GM19023 (cell line): ENCODE data around the gene TLR6.

ENCODE experiments used
- ATAC-seq: cut with Tn5 transposase; IDR thresholded peaks from one replicate; pipeline ENCODE4 v1.9.1; 2021; ENCODE audit warnings: mild to moderate bottlenecking, moderate library complexity; ENCODE audit not compliant: unreplicated experiment

Gene TLR6

DNA sequence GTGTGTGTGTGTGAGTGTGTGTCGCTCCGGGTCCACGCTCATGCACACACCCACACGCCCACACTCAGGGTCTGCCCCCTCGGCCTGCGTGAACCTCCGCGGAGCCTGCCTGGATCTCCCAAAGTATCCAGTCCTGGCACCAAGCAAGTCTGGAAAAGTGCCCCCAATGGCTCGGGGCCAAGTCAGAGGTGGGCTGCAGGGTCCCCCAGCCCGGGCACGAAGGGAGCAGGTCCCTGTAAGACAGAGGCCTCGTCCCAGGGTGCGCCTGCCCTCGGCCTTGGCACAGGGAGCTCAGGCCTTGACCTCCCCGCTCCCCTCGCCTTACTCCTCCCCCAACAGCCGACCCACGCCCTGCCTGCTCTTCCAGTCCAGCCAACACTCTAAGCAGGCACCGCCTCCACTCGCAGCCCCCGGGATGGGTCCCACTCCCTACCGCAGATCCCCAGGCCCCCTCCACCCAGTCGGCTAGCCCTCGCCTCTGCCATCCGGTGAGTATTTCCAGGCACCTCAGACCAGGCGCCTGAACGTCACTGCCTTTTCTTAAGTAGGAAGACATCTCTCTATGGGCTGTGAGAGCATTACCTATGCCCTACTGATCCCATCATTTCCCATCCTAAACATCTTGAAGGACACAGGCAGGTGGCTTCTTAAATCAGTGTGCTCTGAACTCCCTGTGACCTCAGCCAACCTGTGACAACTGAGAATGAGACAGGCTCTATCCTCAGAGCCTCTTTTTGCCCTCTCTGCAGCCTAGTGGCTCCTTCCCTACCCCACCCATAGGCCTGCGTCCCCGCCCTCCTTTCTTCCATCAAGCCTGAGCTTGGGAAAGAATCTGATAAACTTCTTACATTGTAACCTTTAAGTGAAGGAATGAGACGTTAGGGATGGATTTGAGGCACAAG lies 11.7 kb upstream of the TLR6 start:
- no peak for ATAC-seq

DNA sequence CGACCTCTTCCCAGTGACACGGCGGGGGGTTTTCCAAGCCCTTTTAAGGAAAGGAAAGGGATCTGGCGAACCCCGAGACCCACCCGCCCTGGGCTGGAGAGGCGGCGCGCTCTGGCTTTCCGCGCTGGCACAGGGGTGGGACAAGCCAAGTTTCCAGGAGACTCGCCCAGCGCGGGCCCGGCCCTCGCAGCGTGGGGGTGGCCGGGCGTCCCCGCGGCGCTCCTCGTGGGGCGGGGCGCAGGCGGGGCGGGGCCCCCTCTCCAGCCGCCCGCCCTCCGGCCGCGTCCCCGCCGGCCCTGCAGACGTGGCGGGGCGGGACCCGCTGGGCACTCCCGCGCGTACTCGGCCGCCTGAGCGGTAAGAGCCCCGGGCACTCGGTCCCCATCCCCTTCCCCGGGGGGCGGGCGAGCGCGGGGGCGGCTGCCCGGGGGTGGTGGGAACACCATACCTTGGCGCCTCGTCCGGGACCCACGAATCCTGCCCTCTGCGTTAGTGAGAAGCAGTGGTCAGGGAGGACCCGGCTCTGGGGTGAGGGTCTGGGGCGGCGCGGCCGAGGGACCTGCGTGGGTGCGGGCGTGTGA lies 11.0 kb upstream of the TLR6 start, which contains the start of gene FAM114A1:
TSS of gene FAM114A1 (plus strand) at position 329 of the 581 bp plus-strand sequence. CDS start 10,273 bp downstream, outside the sequence.
- peak; percentile 90 for ATAC-seq

GRCh38 chr4:38866973-38867477 lies 10.4 kb upstream of the TLR6 start:
- no peak for ATAC-seq

DNA sequence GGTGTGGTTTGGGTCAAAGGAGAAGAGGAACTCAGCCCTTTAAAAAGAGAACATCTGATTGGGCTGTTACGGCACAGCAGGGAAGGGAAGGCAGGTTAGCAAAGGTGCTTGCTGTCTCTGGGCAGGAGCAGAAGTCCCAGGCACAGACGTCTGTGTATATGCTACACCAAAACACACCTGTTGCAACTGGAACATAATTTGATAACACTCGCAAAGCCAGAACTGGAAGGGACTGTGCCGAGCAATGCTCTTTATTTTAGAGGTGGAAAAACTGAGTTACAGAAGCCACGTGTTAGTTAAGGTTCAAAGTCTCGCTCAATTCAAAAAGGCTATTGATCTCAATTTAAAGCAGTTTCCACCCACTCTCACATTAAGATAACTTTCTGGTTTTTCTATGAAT lies 8.8 kb upstream of the TLR6 start:
- no peak for ATAC-seq

DNA sequence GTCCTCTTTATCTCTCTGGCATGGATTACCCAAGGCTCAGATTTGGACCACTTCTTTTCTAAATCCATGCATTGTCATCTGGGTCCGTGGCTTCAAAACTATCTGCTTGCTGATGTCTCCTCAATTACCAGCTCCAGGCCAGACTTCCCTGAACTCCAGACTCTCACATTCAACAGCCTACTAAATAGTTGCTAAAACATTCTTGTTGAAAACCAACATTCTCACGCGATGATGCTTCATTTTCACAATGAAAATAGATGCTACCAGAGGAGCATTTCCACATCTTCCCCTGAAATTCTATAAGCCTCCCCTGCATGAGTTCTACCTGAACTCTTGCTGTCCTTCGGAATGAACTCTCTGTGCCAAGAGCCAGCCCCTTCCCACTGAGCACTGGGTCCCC lies 5.2 kb upstream of the TLR6 start:
- ATAC-seq, result no peak

DNA sequence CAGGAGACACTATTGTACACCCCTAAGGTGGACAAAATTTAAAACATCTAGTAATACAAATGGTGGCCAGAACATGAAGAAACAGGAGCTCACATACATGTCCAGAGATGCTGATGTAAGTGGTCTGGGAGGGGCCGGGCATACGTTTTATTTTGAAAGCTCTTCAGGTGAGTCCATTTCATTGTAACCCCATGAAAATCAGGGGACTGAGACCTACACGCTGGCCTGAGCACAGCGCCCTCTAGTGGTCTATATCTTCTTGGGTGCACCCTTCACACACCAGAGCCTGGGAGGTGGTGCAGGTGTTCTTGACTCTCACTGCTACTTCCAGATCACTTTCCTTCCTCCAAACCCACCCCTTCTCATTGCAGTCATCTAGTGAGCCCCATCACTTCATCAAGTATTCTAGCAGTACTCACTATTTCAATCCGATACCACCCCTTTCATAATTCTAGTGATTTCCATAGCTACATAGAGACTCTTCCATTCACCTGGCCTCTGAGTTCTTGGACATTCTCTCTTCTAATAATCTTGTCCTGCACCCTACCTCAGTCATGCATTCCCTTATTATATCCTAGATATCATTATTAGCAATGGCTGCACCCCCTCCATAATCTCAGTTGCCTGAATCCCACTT lies 4.3 kb upstream of the TLR6 start:
- peak; percentile 76 for ATAC-seq

DNA sequence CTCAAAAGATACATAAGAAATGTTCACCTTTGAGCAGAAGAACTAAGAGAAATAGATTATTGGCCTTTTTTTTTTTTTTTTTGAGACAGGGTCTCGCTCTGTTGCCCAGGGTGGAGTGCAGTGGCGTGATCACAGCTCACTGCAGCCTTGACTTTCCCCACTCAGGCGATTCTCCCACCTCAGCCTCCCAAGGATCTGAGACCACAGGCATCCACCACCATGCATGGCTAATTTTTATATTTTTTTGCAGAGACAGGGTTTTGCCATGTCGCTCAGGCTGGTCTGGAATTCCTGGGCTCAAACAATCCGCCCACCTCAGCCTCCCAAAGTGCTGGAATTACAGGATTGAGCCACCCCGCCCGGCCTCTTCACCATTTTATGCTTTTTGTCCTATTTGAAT lies 2.9 kb upstream of the TLR6 start:
- no peak for ATAC-seq

- no peak for ATAC-seq
These were observed 1.4 kb upstream of the TLR6 start for GRCh38 chr4:38858097-38858420.

DNA sequence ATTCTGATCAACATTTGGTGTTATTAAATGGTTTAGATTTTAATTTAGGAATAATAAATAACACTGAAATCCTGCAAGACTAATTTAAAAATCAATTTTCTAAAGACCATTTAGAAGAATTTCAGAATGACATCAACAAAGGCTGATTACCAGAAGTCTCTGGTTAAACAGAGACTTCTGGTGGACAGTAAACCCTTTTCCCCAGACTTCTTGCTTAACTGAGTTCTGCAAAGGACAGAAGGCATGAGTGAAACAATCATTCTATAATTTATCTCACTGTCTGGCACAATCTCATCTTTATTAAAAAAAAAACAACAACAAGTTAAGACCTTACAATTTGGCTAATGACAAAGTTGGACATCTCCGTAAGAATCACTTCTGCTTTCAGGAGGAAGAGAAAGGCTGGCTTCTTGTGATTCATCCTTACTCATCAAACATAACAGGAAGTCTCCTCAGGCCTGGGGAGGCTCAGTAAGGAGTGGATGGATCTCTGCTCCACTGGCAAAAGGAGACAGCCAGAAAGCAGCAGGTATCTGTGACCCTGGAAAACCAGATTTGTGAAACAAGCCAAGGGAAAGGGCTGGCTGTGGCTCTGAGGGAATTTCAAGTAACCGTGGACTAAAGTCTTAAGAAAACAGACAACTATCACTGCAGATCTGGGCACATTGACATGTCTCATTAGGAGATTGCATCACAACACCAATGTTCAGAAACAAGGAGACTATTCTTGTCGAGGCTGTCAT lies 908 bp upstream of the TLR6 start:
- peak; percentile 43 for ATAC-seq

DNA sequence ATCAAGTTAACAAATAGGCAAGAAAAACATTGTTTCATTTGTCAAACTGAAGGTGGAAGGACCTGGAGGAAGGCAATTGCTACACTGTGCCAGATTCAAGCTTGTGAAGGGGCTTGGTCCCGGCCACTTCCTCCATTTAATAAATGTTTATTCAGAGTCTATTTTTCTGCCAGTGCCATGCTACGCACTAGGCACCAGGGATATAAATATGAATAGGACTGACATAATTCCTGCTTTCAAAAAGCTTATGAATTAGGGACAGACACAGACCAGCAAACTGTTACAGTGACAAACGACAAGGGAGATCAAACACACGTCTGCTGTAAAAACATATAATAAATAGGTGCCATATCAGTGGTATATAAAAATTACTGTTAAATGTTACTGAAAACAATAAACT lies 571 bp downstream of the TLR6 start:
- no peak for ATAC-seq

- ATAC-seq, result no peak
These were observed 1.2 kb downstream of the TLR6 start for GRCh38 chr4:38855466-38855865.

- no peak for ATAC-seq
These were observed 10.6 kb downstream of the TLR6 start for GRCh38 chr4:38846015-38846414.

GRCh38 chr4:38842994-38843393 lies 13.6 kb downstream of the TLR6 start:
- no peak for ATAC-seq

DNA sequence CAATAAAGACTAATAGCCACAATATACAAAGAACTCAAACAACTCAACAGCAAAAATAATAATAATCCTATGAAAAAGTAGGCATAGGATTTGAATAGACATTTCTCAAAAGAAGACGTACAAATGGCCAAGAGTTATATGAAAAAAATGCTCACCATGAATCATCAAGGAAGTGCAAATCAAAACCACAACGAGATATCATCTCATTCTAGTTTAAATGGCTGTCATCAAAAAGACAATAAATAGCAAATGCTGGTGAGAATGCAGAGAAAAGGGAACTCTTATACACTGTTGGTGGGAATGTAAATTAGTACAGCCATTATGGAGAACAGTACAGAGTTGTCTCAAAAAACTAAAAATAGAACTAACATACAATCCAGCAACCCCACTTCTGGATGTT lies 18.8 kb downstream of the TLR6 start:
- ATAC-seq, result no peak

DNA sequence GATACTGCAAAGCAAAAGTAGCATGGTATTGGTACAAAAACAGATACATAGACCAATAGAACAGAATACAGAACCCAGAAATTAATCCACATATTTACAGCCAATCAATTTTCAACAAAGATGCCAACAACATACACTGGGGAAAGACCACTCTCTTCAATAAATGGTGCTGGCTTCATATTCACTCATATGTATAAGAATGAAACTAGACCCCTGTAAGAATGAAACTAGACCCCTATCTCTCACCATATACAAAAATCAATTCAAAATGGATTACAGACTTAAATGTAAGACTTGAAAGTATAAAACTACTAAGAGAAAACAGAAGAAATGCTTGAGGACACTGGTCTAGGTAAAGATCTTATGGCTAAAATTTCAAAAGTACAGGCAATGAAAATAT lies 19.3 kb downstream of the TLR6 start:
- no peak for ATAC-seq

DNA sequence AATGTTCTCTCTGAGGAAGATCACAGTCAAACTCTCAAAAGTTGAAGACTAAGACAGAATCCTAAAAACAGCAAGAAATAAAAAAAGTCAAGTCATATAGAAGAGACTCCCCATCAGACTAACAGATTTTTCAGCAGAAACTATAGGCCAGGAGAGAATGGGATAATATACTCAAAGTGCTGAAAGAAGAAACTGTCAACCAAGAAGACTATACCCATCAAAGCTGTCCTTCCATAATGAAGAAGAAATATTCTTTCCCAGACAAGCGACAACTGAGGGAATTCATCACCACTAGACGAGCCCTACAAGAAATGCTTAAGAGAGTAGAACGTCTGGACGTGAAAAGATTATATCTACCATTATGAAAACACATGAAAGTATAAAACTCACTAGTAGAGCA lies 22.0 kb downstream of the TLR6 start:
- no peak for ATAC-seq

DNA sequence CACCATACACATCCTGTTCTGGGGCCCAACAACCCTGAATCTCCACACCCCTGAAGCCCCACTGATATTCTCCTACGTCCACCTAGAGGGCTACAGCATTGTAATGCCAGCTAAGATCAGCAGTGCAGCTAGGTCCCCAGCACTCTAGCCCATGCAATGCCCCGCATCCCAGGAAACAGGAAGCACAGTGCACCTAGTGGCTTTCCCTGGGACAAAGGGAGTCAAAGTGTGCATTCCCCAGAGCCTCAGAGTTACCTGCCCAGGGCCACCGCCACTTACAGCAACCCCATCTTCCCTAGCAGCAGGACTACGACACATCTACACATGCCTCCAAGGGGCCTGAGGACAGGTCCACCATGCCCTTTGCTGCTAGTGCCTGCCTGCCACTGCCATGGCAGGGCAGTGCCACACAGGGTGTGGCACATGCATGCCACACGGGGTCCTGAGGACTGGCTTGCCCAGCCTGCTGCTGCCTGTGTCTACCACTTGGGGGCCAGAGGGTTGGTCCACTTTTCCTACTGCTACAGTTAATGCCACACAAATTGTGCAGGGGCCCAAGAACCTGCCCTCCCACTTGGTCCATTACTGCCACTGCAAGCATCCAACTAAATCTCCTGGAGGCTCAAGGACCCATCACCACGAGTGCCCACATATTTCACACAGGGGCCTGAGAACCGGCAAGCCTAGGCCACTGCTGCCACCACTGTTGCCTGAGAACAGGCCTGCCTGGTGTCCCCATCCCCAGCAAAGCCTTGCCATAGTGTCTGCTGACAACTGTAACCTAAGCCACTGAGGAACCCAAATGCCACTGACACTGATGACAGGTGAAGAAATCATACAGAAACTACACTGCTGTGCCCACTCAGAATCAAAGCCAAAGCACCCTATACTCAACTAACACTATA lies 23.7 kb downstream of the TLR6 start:
- ATAC-seq, result no peak

DNA sequence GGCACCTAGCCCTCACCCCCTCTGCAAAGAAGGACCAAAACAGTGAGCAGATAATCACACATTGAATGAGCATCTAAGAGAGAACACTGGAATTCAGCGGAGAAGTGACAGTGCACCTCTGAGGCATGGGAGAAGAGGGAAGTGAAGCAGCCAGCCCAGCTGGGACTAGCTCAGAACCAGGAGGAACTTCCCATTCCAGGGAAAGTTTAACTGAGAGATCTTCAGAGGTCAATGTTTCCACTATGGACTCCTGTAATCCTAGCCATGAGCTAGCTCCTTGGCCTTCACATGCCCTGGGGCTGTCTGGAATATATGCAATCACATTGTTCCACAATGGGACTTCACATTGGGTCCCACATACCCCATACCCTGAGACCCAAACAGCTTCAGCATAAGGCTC lies 24.4 kb downstream of the TLR6 start:
- ATAC-seq, result no peak

- no peak for ATAC-seq
These were observed 25.0 kb downstream of the TLR6 start for GRCh38 chr4:38831653-38832052.

DNA sequence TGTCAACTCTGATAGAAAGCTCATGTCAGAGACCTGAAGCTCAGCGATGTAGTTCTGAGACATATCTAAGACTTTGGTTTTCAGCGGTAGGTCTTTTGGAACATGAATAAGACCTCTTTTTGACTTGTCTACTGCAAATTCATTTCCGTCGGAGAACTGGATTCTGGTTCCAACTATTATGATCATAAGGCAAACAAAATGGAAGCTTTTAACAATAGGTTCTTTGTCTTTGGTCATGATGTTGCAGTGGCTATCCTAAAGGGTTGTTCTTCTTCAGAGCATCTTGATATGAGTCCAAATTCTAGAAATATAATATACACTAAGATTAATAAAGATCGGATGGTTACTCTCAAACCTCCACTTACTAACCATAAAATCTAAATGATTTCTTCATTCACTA lies 27.4 kb downstream of the TLR6 start:
- no peak for ATAC-seq
